ENCODE results near the gene CACNA1C. TPM values are rescaled to one million over a fixed set of nuclear protein-coding genes. Genes with fewer than 3 reads are reported as not detected.

Gene CACNA1C
- total RNA-seq, 1 donor from 2014 or later = 15.6 TPM

- ATAC-seq = no peak
- Histone ChIP-seq H3K36me3 (no peaks in the 10 kb centered on the region), H3K9me3 (no peaks in the 10 kb centered on the region), H3K27me3 (peaks cover 4% of the 10 kb centered on the region), H3K27ac (no peak overlapping the region), H3K4me3 (no peak overlapping the region), H3K4me1 (peaks cover 6% of the 10 kb centered on the region)
- no peak for TF ChIP-seq CTCF (IDR thresholded peaks at IDR 0.05)
- peak; percentile 30 for DNase-seq
- intact Hi-C loops (cut with DNase I) = loop anchor here (10.0 kb wide), 1 partner anchor 529 kb away; the partner anchor contains the start of gene CACNA1C
Observed at GRCh38 chr12:2583642-2584401, 531.0 kb downstream of the CACNA1C start.

- intact Hi-C loops (cut with DNase I) = loop anchor here (10.0 kb wide), 1 partner anchor 532 kb away; the partner anchor contains the start of gene CACNA1C
- Histone ChIP-seq H3K9me3 (no peaks in the 10 kb centered on the region), H3K27ac (no peak overlapping the region), H3K4me3 (no peak overlapping the region), H3K27me3 (peaks cover 4% of the 10 kb centered on the region), H3K4me1 (peaks cover 6% of the 10 kb centered on the region), H3K36me3 (no peaks in the 10 kb centered on the region)
- ATAC-seq = no peak
- no peak for TF ChIP-seq CTCF (IDR thresholded peaks at IDR 0.05)
- peak; percentile 3 for DNase-seq
Observed at GRCh38 chr12:2586156-2587038, 533.6 kb downstream of the CACNA1C start.

- intact Hi-C loops (cut with DNase I) = loop anchor here (10.0 kb wide), 1 partner anchor 534 kb away; the partner anchor contains the start of gene CACNA1C
- peaks cover 4% of the 10 kb centered on the region for H3K27me3 ChIP-seq
Observed at GRCh38 chr12:2588345-2588744, 535.6 kb downstream of the CACNA1C start.

GRCh38 chr12:2589381-2589780, 536.6 kb downstream of the CACNA1C start:
- Histone ChIP-seq H3K27me3 (peaks cover 4% of the 10 kb centered on the region), H3K4me3 (no peak overlapping the region), H3K36me3 (no peaks in the 10 kb centered on the region), H3K9me3 (no peaks in the 10 kb centered on the region), H3K27ac (no peak overlapping the region), H3K4me1 (no peaks in the 10 kb centered on the region)
- TF ChIP-seq CTCF (IDR thresholded peaks at IDR 0.05) = no peak
- intact Hi-C loops (cut with DNase I) = loop anchor here (10.0 kb wide), 1 partner anchor 535 kb away; the partner anchor contains the start of gene CACNA1C
- ATAC-seq (no peak), DNase-seq (peak; percentile 34)

More at GRCh38 chr12:2588345-2588744, 535.6 kb downstream of the CACNA1C start:
- Histone ChIP-seq H3K4me1 (no peaks in the 10 kb centered on the region), H3K4me3 (no peak overlapping the region), H3K27ac (no peak overlapping the region), H3K36me3 (no peaks in the 10 kb centered on the region), H3K9me3 (no peaks in the 10 kb centered on the region)
- DNase-seq = no peak
- no peak for ATAC-seq
- TF ChIP-seq CTCF (IDR thresholded peaks at IDR 0.05) = no peak

GRCh38 chr12:2593045-2593444, 540.3 kb downstream of the CACNA1C start:
- Histone ChIP-seq H3K4me1 (no peaks in the 10 kb centered on the region), H3K27me3 (no peaks in the 10 kb centered on the region), H3K27ac (no peak overlapping the region), H3K36me3 (peaks cover 5% of the 10 kb centered on the region), H3K4me3 (no peak overlapping the region), H3K9me3 (no peaks in the 10 kb centered on the region)
- no peak for TF ChIP-seq CTCF (IDR thresholded peaks at IDR 0.05)
- peak; percentile 33 for DNase-seq
- ATAC-seq = no peak
- intact Hi-C loops (cut with DNase I) = no loop called here

All from upper lobe of right lung (tissue), 1 donor.